GM12874 (cell line): ENCODE results near the gene CDIPT.

Experiments
- TF ChIP-seq, protein P1 (sequence below): IDR thresholded peaks from 2 replicates; pipeline ENCODE4 v1.5.1; 2011; ENCODE audit warnings: low read depth, mild to moderate bottlenecking, control low read depth, low read length, moderate library complexity; ENCODE audit not compliant: insufficient read depth

CDIPT gene

DNA sequence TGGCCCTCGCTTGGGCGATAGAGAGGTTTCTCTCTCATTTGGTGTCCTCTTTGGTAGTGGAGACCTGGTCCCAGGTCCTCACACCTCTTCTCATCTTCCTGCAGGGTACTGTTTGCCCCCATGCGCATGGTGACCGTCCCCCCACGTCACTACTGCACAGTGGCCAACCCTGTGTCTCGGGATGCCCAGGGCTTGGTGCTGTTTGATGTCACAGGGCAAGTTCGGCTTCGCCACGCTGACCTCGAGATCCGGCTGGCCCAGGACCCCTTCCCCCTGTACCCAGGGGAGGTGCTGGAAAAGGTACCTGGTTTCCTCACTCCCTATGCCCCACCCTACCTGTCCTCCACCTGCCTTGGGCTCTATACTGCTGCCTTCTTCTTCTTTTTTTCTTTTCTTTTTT lies 32.3 kb downstream of the CDIPT start:
- TF ChIP-seq, protein P1, sequence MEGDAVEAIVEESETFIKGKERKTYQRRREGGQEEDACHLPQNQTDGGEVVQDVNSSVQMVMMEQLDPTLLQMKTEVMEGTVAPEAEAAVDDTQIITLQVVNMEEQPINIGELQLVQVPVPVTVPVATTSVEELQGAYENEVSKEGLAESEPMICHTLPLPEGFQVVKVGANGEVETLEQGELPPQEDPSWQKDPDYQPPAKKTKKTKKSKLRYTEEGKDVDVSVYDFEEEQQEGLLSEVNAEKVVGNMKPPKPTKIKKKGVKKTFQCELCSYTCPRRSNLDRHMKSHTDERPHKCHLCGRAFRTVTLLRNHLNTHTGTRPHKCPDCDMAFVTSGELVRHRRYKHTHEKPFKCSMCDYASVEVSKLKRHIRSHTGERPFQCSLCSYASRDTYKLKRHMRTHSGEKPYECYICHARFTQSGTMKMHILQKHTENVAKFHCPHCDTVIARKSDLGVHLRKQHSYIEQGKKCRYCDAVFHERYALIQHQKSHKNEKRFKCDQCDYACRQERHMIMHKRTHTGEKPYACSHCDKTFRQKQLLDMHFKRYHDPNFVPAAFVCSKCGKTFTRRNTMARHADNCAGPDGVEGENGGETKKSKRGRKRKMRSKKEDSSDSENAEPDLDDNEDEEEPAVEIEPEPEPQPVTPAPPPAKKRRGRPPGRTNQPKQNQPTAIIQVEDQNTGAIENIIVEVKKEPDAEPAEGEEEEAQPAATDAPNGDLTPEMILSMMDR: no peak

- TF ChIP-seq, protein P1: no peak
Observed at GRCh38 chr16:29826342-29826695, 36.7 kb downstream of the CDIPT start.

DNA sequence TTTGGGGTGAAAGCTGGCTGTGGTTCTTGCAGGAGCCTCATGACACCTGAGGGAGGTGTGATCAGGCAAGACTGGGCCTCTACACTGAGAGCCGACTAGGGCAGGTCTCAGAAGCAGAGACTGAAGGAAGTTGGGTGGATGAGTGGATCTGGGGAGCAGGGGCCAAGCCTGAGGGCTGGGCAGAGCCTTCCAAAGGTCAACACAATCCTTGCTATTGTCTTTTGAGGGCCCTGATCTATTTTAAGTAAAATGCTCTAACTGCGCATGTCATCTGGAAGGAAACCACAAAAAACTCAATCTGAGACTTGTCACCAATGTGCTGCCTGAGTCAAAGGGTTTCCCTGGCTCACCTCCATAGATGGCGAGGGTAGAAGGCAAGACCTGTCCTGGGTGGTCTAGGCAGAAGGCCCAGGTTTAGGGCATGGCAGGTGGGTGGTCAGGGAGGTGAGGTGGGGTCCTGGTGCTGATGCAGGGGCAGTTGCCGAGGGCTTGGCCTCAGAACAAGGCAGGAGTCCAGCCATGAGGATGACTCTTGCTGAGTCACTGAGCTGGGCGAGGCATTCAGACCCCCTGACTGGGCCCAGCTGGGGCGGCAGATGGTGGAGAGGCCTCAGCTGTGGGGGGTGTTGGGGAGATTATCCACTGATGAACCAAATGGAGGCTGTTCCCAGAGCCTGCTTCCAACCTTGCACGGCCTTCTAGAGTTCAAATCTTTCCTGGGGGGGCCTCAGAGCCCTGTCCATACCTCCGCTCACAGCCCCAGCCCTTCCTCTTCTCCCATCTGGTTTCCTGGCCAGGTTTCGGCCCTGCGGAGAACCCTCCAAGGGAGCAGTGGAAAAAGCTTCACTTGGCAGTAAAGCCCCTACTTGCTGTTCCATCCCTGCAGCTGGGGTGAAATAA lies 37.6 kb downstream of the CDIPT start:
- TF ChIP-seq, protein P1: no peak

- TF ChIP-seq, protein P1: no peak
Observed at GRCh38 chr16:29824589-29825144, 38.4 kb downstream of the CDIPT start.

DNA sequence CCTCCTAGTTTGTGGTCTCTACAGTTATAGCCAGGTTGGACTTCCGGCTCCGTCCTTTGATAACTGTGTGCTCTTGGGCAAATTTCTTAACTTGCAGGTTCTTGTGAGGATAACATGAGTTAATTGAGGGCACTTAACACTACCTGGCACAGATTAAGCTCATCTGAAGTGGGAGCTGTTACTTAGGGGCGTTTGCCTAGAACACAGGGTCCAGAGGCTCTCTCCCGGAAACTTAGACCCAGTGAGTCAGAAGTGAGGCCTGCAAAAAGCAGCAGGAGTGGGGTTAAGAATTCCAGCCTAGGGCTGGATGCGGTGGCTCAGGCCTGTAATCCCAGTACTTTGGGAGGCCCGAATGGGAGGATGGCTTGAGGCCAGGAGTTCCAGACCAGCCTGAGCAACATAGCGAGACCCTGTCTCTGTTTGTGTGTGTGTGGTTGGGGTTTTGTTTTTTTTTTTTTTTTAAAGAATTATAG lies 41.3 kb downstream of the CDIPT start:
- TF ChIP-seq, protein P1: no peak

GRCh38 chr16:29820730-29821642 lies 42.0 kb downstream of the CDIPT start:
- TF ChIP-seq, protein P1: no peak

- TF ChIP-seq, protein P1: no peak
Observed at GRCh38 chr16:29820271-29820701, 42.7 kb downstream of the CDIPT start, which contains the start of gene MVP. MVP (plus strand) TSS chr16:29820462; CDS start chr16:29830550, 10,088 bp downstream.
